IMR-90 (cell line): Measurements from ENCODE around the gene TMEM131L. TPM values are rescaled to one million over a fixed set of nuclear protein-coding genes. Genes with fewer than 3 reads are reported as not detected.

ENCODE experiments used
- ATAC-seq: fragments of 200-7000 bp; cut with Tn5 transposase; 2 replicates; pipeline ENCODE4 v1.9.1; 2020; ENCODE audit warnings: low read depth, mild to moderate bottlenecking, moderate library complexity
- BruUV-seq: library from RNA; stranded (reverse); fragments of 400-500 nt; replicated peaks from 2 replicates; lab custom pipeline; 2021; lab: Mats Ljungman, UMichigan
- CTCF ChIA-PET: fragments of 300-600 bp; formaldehyde crosslinking; extraction: SDS; loops from one replicate; lab custom pipeline; 2021; ENCODE audit warnings: antibody characterized with exemption; lab: Yijun Ruan, JAX
- POLR2A ChIA-PET: fragments of 300-600 bp; sonication (Branson Sonifier 250); formaldehyde crosslinking; loops from one replicate; lab custom pipeline; 2022; ENCODE audit warnings: antibody characterized with exemption; ENCODE audit not compliant: unreplicated experiment; lab: Charles Lee
- DNase-seq: peaks from one replicate; pipeline ENCODE4 v3.0.0; 2013
- H2AFZ ChIP-seq: replicated peaks from 2 replicates; pipeline ENCODE3; 2013; ENCODE audit warnings: low read length, mild to moderate bottlenecking; ENCODE audit not compliant: poor library complexity
- H2AK5ac ChIP-seq: 2 replicates; pipeline ENCODE4 v1.6.1; 2013; ENCODE audit warnings: low read depth, low read length, inconsistent platforms
- H2AK9ac ChIP-seq: replicated peaks from 2 replicates; pipeline ENCODE3; 2013; ENCODE audit warnings: mild to moderate bottlenecking, low read depth, low read length, moderate library complexity; ENCODE audit not compliant: poor library complexity
- H2BK120ac ChIP-seq: 2 replicates; pipeline ENCODE4 v1.6.1; 2013; ENCODE audit warnings: low read depth, low read length, inconsistent platforms
- H2BK15ac ChIP-seq: 3 replicates; pipeline ENCODE4 v1.6.1; 2013; ENCODE audit warnings: low read depth, low read length, inconsistent platforms
- H2BK20ac ChIP-seq: 2 replicates; pipeline ENCODE4 v1.6.1; 2013; ENCODE audit warnings: low read depth, mild to moderate bottlenecking, inconsistent platforms, low read length, moderate library complexity
- H2BK5ac ChIP-seq: 2 replicates; pipeline ENCODE4 v1.6.1; 2013; ENCODE audit warnings: mild to moderate bottlenecking, low read depth, low read length, inconsistent platforms; ENCODE audit not compliant: poor library complexity, severe bottlenecking
- H3K14ac ChIP-seq: replicated peaks from 2 replicates; pipeline ENCODE4 v1.6.1; 2013; ENCODE audit warnings: low read depth, low read length, inconsistent platforms
- H3K18ac ChIP-seq: 2 replicates; pipeline ENCODE4 v1.6.1; 2013; ENCODE audit warnings: low read depth, low read length, control low read depth
- H3K23ac ChIP-seq: 2 replicates; pipeline ENCODE4 v1.6.1; 2013; ENCODE audit warnings: low read depth, low read length, inconsistent platforms
- H3K27ac ChIP-seq: 2 replicates; pipeline ENCODE4 v1.5.1; 2013; ENCODE audit warnings: mild to moderate bottlenecking, control low read depth, low read length; ENCODE audit not compliant: insufficient read depth
- H3K27me3 ChIP-seq: 2 replicates; pipeline ENCODE4 v1.6.1; 2013; ENCODE audit warnings: low read length; ENCODE audit not compliant: control insufficient read depth, insufficient read depth
- H3K36me3 ChIP-seq: 2 replicates; pipeline ENCODE4 v1.6.1; 2013; ENCODE audit warnings: low read length, mixed read lengths; ENCODE audit not compliant: control insufficient read depth, insufficient read depth
- H3K4ac ChIP-seq: 2 replicates; pipeline ENCODE4 v1.6.1; 2013; ENCODE audit warnings: low read depth, low read length, inconsistent platforms
- H3K4me1 ChIP-seq: 2 replicates; pipeline ENCODE4 v1.6.1; 2013; ENCODE audit warnings: low read length, mixed read lengths; ENCODE audit not compliant: control insufficient read depth, insufficient read depth
- H3K4me2 ChIP-seq: 2 replicates; pipeline ENCODE4 v1.6.1; 2013; ENCODE audit warnings: low read depth, mild to moderate bottlenecking, control low read depth, low read length, moderate library complexity
- H3K4me3 ChIP-seq: 2 replicates; pipeline ENCODE4 v1.5.1; 2013; ENCODE audit warnings: low read depth, mild to moderate bottlenecking, control low read depth, low read length, moderate library complexity; ENCODE audit not compliant: insufficient read depth
- H3K56ac ChIP-seq: 2 replicates; pipeline ENCODE4 v1.6.1; 2013; ENCODE audit warnings: low read length, inconsistent platforms; ENCODE audit not compliant: insufficient read depth; ENCODE audit errors: extremely low read depth
- H3K79me1 ChIP-seq, 2 experiments: 2 replicates each; pipeline ENCODE4 v1.6.1; 2013; ENCODE audit warnings: low read length in 2 of 2, inconsistent platforms in 1 of 2, low read depth in 1 of 2
- H3K9ac ChIP-seq: 2 replicates; pipeline ENCODE4 v1.6.1; 2013; ENCODE audit warnings: low read depth, low read length, control low read depth
- H3K9me1 ChIP-seq: 2 replicates; pipeline ENCODE4 v1.6.1; 2013; ENCODE audit warnings: low read length, inconsistent platforms; ENCODE audit not compliant: insufficient read depth
- H3K9me3 ChIP-seq: 2 replicates; pipeline ENCODE4 v1.6.1; 2013; ENCODE audit warnings: low read length; ENCODE audit not compliant: control insufficient read depth, insufficient read depth
- H4K20me1 ChIP-seq: 2 replicates; pipeline ENCODE4 v1.6.1; 2013; ENCODE audit warnings: low read length, inconsistent platforms; ENCODE audit not compliant: insufficient read depth
- H4K5ac ChIP-seq: 2 replicates; pipeline ENCODE4 v1.6.1; 2013; ENCODE audit warnings: mild to moderate bottlenecking, low read depth, low read length, control low read depth
- H4K8ac ChIP-seq, 2 experiments: 2 replicates each; pipeline ENCODE4 v1.6.1; 2013; ENCODE audit warnings: low read depth in 2 of 2, low read length in 2 of 2, control low read depth in 1 of 2, inconsistent platforms in 1 of 2
- H4K91ac ChIP-seq: 2 replicates; pipeline ENCODE4 v1.6.1; 2013; ENCODE audit warnings: low read depth, low read length, inconsistent platforms; ENCODE audit not compliant: insufficient read depth
- BHLHE40 ChIP-seq: fragments of 150-350 bp; IDR thresholded peaks from 2 replicates; pipeline ENCODE4 v1.6.1; 2016; ENCODE audit warnings: mild to moderate bottlenecking, low read depth, low read length
- CEBPB ChIP-seq: IDR thresholded peaks from 2 replicates; pipeline ENCODE4 v1.6.1; 2012; ENCODE audit warnings: low read depth, low read length, improper control_type of control experiment
- CHD1 ChIP-seq: IDR thresholded peaks from 2 replicates; pipeline ENCODE4 v1.6.1; 2012; ENCODE audit warnings: low read depth, low read length, improper control_type of control experiment
- CTCF ChIP-seq: conservative IDR thresholded peaks from 2 replicates; pipeline ENCODE4 v1.5.1; 2012; ENCODE audit warnings: mild to moderate bottlenecking, low read depth, low read length, improper control_type of control experiment
- ELK1 ChIP-seq: fragments of 150-350 bp; IDR thresholded peaks from 2 replicates; pipeline ENCODE4 v1.6.1; 2016; ENCODE audit warnings: low read depth, mild to moderate bottlenecking, low read length, moderate library complexity, borderline replicate concordance
- FOS ChIP-seq: fragments of 150-350 bp; IDR thresholded peaks from 2 replicates; pipeline ENCODE4 v1.6.1; 2016; ENCODE audit warnings: low read depth, low read length
- MAFK ChIP-seq: IDR thresholded peaks from 2 replicates; pipeline ENCODE4 v1.6.1; 2012; ENCODE audit warnings: low read depth, low read length, improper control_type of control experiment
- MAZ ChIP-seq: IDR thresholded peaks from 2 replicates; pipeline ENCODE4 v1.6.1; 2012; ENCODE audit warnings: low read depth, mild to moderate bottlenecking, low read length, improper control_type of control experiment, moderate library complexity, borderline replicate concordance
- MXI1 ChIP-seq: IDR thresholded peaks from 2 replicates; pipeline ENCODE4 v1.6.1; 2012; ENCODE audit warnings: low read depth, mild to moderate bottlenecking, low read length, moderate library complexity, borderline replicate concordance
- NFE2L2 ChIP-seq: fragments of 150-350 bp; IDR thresholded peaks from 2 replicates; pipeline ENCODE4 v1.6.1; 2016; ENCODE audit warnings: low read depth, mild to moderate bottlenecking, low read length
- POLR2A ChIP-seq: IDR thresholded peaks from 2 replicates; pipeline ENCODE4 v1.6.1; 2012; ENCODE audit warnings: mild to moderate bottlenecking, low read depth, low read length
- RAD21 ChIP-seq: IDR thresholded peaks from 2 replicates; pipeline ENCODE4 v1.6.1; 2012; ENCODE audit warnings: low read length, improper control_type of control experiment
- RCOR1 ChIP-seq: IDR thresholded peaks from 2 replicates; pipeline ENCODE4 v1.6.1; 2012; ENCODE audit warnings: mild to moderate bottlenecking, low read length, improper control_type of control experiment; ENCODE audit not compliant: insufficient replicate concordance
- RFX5 ChIP-seq: IDR thresholded peaks from 2 replicates; pipeline ENCODE4 v1.8.0; 2012; ENCODE audit warnings: low read depth, mild to moderate bottlenecking, low read length, moderate library complexity
- SMC3 ChIP-seq: fragments of 150-350 bp; IDR thresholded peaks from 2 replicates; pipeline ENCODE4 v1.6.1; 2016; ENCODE audit warnings: low read depth, mild to moderate bottlenecking, antibody characterized with exemption, low read length, moderate library complexity
- WGBS, 2 experiments: methylation state at CpG; one replicate each; pipeline versions ENCODE4 v1.1.5 to v1.1.7; 2013; ENCODE audit warnings: missing lambda C conversion rate in 2 of 2; ENCODE audit not compliant: insufficient read length in 1 of 2; ENCODE audit errors: extremely low coverage in 2 of 2; 5-methylcytosine and 5-hydroxymethylcytosine counted together
- dilution Hi-C: fragments of 300-500 bp; cut with HindIII; formaldehyde crosslinking; loops from one replicate; pipeline ENCODE4 v1.14.3; 2018; ENCODE audit warnings: low sequenced_read_pairs; ENCODE audit not compliant: unreplicated experiment
- in situ Hi-C: fragments of 300-500 bp; cut with MboI; formaldehyde crosslinking; loops from 3 replicates; pipeline ENCODE4 v1.14.3; 2019; ENCODE audit warnings: low sequenced_read_pairs, inconsistent platforms, mixed read lengths
- intact Hi-C: fragments of 100-400 bp; cut with micrococcal nuclease; formaldehyde crosslinking; loops from 2 replicates; pipeline ENCODE4 v1.10.0; 2022
- polyA plus RNA-seq, 3 experiments: library from polyadenylated mRNA; depleted of rRNA; stranded (reverse); fragments of >200 nt; gene quantifications; 2 replicates each; pipeline ENCODE4 v1.2.3, GENCODE V29; 2012; ENCODE audit warnings: low replicate concordance in 1 of 3
- total RNA-seq: library from RNA; depleted of rRNA; stranded (reverse); fragments of >200 nt; gene quantifications from 2 replicates; pipeline ENCODE4 v1.2.3, GENCODE V29; 2012

Gene TMEM131L
- total and polyA plus RNA-seq, 2 of the 4 experiments (the other 2 are of a cell fraction) = 8.4 to 23.8 TPM

DNA sequence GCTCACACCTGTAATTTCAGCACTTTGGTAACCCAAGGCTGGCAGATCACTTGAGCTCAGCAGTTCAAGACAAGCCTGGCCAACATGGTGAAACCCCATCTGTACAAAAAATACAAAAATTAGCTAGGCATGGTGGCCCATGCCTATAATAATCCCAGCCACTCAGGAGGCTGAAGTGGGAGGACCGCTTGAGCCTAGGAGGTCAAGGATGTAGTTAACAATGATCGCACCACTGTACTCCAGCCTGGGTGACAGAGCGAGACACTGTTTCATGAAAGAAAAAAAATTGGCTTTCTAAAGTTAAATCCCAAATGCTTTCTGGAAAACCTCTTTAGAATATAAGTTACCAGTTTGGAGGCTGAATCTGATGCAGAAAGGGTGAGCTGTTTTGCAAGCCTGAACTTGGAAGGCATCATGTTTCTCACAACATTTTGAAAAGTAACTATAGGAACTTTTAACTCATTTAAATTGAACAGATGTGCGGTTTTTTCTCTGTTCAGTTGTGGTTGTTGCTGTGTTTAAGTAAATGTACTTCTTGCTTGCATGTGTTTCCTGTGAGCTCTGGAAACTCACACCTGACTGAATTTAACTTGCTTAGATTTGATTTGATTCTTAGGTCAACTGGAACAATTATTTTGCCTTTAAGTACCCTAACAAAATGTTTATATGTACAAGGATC, 39.8 kb upstream of the TMEM131L start:
- H2AK5ac ChIP-seq = no peak overlapping the region
- H3K27me3 ChIP-seq = no peaks in the 10 kb centered on the region
- H3K4me2 ChIP-seq = no peak overlapping the region
- BruUV-seq = no TSS peak
- TF ChIP-seq CEBPB = no peak
- TF ChIP-seq NFE2L2 = no peak
- no peak for TF ChIP-seq FOS
- no peak for TF ChIP-seq RFX5
- no peak for TF ChIP-seq RCOR1
- TF ChIP-seq BHLHE40 = no peak
- TF ChIP-seq POLR2A = no peak
- TF ChIP-seq CTCF = no peak
- no peak for TF ChIP-seq MAZ
- no peak for TF ChIP-seq MAFK
- no peak for TF ChIP-seq ELK1
- TF ChIP-seq MXI1 = no peak
- no peak for TF ChIP-seq CHD1
- no peak for TF ChIP-seq SMC3
- TF ChIP-seq RAD21 = no peak
- H2BK120ac ChIP-seq = no peak overlapping the region
- H3K9ac ChIP-seq = no peak overlapping the region
- no peak overlapping the region for H3K23ac ChIP-seq
- H2BK15ac ChIP-seq = no peak overlapping the region
- no peak overlapping the region for H3K4ac ChIP-seq
- H3K4me1 ChIP-seq = peaks cover 3% of the 10 kb centered on the region
- 100% methylated on average over 2 of the region's 4 CpGs; no CpG with 5 or more reads in 1 of the 2 experiments for WGBS, 2 experiments
- no peaks in the 10 kb centered on the region for H3K79me1 ChIP-seq
- POLR2A ChIA-PET = no interaction called here
- in situ Hi-C loops = no loop called here
- no peak overlapping the region for H4K5ac ChIP-seq
- H3K36me3 ChIP-seq = no peaks in the 10 kb centered on the region
- no peak overlapping the region for H3K27ac ChIP-seq
- H3K18ac ChIP-seq = no peak overlapping the region
- no peak overlapping the region for H3K56ac ChIP-seq
- no peak overlapping the region for H2AK9ac ChIP-seq
- intact Hi-C loops = no loop called here
- H4K20me1 ChIP-seq = no peaks in the 10 kb centered on the region
- H2BK20ac ChIP-seq = no peak overlapping the region
- H4K91ac ChIP-seq = no peak overlapping the region
- ATAC-seq = no peak
- H4K8ac ChIP-seq = no peak overlapping the region
- H3K14ac ChIP-seq = no peak overlapping the region
- no peak overlapping the region for H3K4me3 ChIP-seq
- H2BK5ac ChIP-seq = no peak overlapping the region
- CTCF ChIA-PET = no interaction called here
- no peak overlapping the region for H2AFZ ChIP-seq
- no peaks in the 10 kb centered on the region for H3K9me3 ChIP-seq
- dilution Hi-C loops = no loop called here
- H3K9me1 ChIP-seq = peaks cover 8% of the 10 kb centered on the region; the same call in 1 of the 2 replicates
- DNase-seq = peak; percentile 24
